ENCODE results near the gene NFASC.

NFASC gene

DNA sequence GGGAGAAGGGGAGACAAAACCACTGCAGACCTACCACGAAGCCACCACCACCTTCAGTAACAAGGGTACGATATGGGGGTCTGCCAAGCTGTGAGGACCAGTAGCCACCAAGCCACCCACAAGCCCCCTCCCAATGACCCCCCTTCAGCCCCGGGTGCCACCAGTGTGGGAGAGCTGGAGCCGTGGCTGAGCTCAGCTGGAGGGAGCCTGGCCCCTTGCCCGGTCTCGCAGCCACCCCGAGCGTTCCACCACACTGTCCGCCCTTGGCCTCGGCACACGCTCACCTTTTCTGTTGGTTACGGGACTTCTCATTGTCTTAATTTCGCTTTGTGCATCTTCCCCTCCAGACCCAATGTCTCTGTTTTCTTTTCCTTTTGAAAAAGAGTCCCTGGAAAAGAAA is 145.9 kb downstream of the NFASC start:
- H3K9ac ChIP-seq (ENCODE audit: low read length) = no peak overlapping the region

GRCh38 chr1:205017001-205017400 is 146.3 kb downstream of the NFASC start:
- H3K9ac ChIP-seq (ENCODE audit: low read length) = no peak overlapping the region
- no peaks in the 10 kb centered on the region for H3K27me3 ChIP-seq (ENCODE audit: control insufficient read depth, insufficient read depth, low read length)
- no peak overlapping the region for H3K27ac ChIP-seq (ENCODE audit: low read depth, low read length)
- H3K4me3 ChIP-seq (ENCODE audit: low read length) = no peak overlapping the region
- no peaks in the 10 kb centered on the region for H3K4me1 ChIP-seq (ENCODE audit: control insufficient read depth, insufficient read depth, low read length)
- H3K36me3 ChIP-seq (ENCODE audit: control insufficient read depth, insufficient read depth, low read length) = no peaks in the 10 kb centered on the region

More for the DNA sequence above, 145.9 kb downstream of the NFASC start:
- Histone ChIP-seq H3K27me3 (ENCODE audit: control insufficient read depth, insufficient read depth, low read length) (no peaks in the 10 kb centered on the region), H3K36me3 (ENCODE audit: control insufficient read depth, insufficient read depth, low read length) (no peaks in the 10 kb centered on the region), H3K4me1 (ENCODE audit: control insufficient read depth, insufficient read depth, low read length) (no peaks in the 10 kb centered on the region), H3K27ac (ENCODE audit: low read depth, low read length) (no peak overlapping the region), H3K4me3 (ENCODE audit: low read length) (no peak overlapping the region)

DNA sequence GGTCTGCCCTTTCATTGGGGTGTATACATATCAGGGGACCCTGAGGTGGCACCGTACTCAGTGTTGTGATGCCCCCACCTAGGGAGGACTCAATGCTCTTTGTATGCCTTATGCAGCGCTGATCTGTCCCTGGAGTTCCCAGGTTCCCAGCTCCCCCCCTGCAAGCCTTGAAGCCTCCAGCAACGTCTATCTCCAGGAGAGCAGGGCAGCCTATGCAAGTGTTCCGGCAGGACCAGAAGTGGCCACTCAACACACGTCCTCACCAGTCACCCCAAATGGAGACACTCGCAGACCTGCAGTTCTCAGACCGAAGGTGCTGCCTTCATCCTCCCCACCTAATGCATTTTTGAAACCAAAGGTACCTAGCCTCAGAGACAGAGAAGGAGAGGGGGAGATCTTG is 147.1 kb downstream of the NFASC start:
- Histone ChIP-seq H3K27me3 (ENCODE audit: control insufficient read depth, insufficient read depth, low read length) (no peaks in the 10 kb centered on the region), H3K27ac (ENCODE audit: low read depth, low read length) (no peak overlapping the region), H3K4me1 (ENCODE audit: control insufficient read depth, insufficient read depth, low read length) (no peaks in the 10 kb centered on the region), H3K4me3 (ENCODE audit: low read length) (no peak overlapping the region), H3K9ac (ENCODE audit: low read length) (no peak overlapping the region), H3K36me3 (ENCODE audit: control insufficient read depth, insufficient read depth, low read length) (no peaks in the 10 kb centered on the region)

DNA sequence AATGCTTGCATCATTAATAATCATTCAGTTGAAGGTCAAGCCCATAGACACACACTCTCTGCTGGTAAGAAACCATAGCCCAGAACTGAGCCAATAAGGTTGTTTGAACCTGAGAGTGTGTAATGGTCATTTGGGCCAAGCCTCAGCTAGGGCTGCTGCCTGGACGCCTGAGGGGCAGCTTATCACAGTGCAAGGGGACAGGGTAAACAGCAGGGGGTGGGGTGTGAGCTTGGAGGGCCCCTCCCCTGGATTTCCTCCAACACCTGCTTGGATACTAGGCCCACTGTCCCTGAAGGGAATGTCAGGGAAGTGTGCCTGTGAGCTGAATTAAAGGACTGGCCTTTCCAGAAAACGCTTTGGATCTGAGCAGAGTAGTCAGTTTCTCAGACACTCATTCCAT is 147.7 kb downstream of the NFASC start:
- H3K9ac ChIP-seq (ENCODE audit: low read length) = no peak overlapping the region
- no peaks in the 10 kb centered on the region for H3K27me3 ChIP-seq (ENCODE audit: control insufficient read depth, insufficient read depth, low read length)
- H3K4me1 ChIP-seq (ENCODE audit: control insufficient read depth, insufficient read depth, low read length) = no peaks in the 10 kb centered on the region
- no peaks in the 10 kb centered on the region for H3K36me3 ChIP-seq (ENCODE audit: control insufficient read depth, insufficient read depth, low read length)
- no peak overlapping the region for H3K4me3 ChIP-seq (ENCODE audit: low read length)
- no peak overlapping the region for H3K27ac ChIP-seq (ENCODE audit: low read depth, low read length)

GRCh38 chr1:205020466-205020865 is 149.8 kb downstream of the NFASC start:
- Histone ChIP-seq H3K4me3 (ENCODE audit: low read length) (no peak overlapping the region), H3K27ac (ENCODE audit: low read depth, low read length) (no peak overlapping the region), H3K36me3 (ENCODE audit: control insufficient read depth, insufficient read depth, low read length) (no peaks in the 10 kb centered on the region), H3K9ac (ENCODE audit: low read length) (no peak overlapping the region), H3K27me3 (ENCODE audit: control insufficient read depth, insufficient read depth, low read length) (no peaks in the 10 kb centered on the region), H3K4me1 (ENCODE audit: control insufficient read depth, insufficient read depth, low read length) (no peaks in the 10 kb centered on the region)

DNA sequence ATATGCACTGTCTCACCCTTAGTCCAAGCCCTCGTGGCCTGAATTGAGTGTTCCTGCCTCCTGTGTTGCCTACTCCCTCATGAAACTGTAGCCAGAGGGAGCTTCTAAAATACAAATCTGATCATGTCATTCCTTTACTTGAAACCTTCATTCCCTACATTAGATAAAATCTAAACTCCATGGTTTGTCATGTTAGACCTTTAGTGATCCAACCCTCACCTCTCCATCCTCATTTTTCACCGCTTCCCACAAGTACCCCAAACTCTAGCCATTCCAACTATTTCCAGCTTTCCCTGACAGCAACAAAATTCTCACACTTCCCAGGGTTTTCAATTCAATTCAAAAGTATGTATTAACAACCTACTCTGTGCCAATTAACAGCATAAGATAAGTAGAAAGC is 154.0 kb downstream of the NFASC start:
- no peak overlapping the region for H3K27ac ChIP-seq (ENCODE audit: low read depth, low read length)
- H3K36me3 ChIP-seq (ENCODE audit: control insufficient read depth, insufficient read depth, low read length) = no peaks in the 10 kb centered on the region
- H3K9ac ChIP-seq (ENCODE audit: low read length) = no peak overlapping the region
- H3K4me1 ChIP-seq (ENCODE audit: control insufficient read depth, insufficient read depth, low read length) = no peaks in the 10 kb centered on the region
- H3K4me3 ChIP-seq (ENCODE audit: low read length) = no peak overlapping the region
- H3K27me3 ChIP-seq (ENCODE audit: control insufficient read depth, insufficient read depth, low read length) = no peaks in the 10 kb centered on the region

GRCh38 chr1:205025239-205025638 is 154.6 kb downstream of the NFASC start:
- Histone ChIP-seq H3K9ac (ENCODE audit: low read length) (no peak overlapping the region), H3K27me3 (ENCODE audit: control insufficient read depth, insufficient read depth, low read length) (no peaks in the 10 kb centered on the region), H3K4me3 (ENCODE audit: low read length) (no peak overlapping the region), H3K27ac (ENCODE audit: low read depth, low read length) (no peak overlapping the region), H3K4me1 (ENCODE audit: control insufficient read depth, insufficient read depth, low read length) (no peaks in the 10 kb centered on the region), H3K36me3 (ENCODE audit: control insufficient read depth, insufficient read depth, low read length) (no peaks in the 10 kb centered on the region)

- Histone ChIP-seq H3K36me3 (ENCODE audit: control insufficient read depth, insufficient read depth, low read length) (no peaks in the 10 kb centered on the region), H3K4me1 (ENCODE audit: control insufficient read depth, insufficient read depth, low read length) (no peaks in the 10 kb centered on the region), H3K27ac (ENCODE audit: low read depth, low read length) (no peak overlapping the region), H3K9ac (ENCODE audit: low read length) (no peak overlapping the region), H3K4me3 (ENCODE audit: low read length) (no peak overlapping the region), H3K27me3 (ENCODE audit: control insufficient read depth, insufficient read depth, low read length) (peaks cover 2% of the 10 kb centered on the region)
Observed at GRCh38 chr1:205026181-205026580, 155.5 kb downstream of the NFASC start.

DNA sequence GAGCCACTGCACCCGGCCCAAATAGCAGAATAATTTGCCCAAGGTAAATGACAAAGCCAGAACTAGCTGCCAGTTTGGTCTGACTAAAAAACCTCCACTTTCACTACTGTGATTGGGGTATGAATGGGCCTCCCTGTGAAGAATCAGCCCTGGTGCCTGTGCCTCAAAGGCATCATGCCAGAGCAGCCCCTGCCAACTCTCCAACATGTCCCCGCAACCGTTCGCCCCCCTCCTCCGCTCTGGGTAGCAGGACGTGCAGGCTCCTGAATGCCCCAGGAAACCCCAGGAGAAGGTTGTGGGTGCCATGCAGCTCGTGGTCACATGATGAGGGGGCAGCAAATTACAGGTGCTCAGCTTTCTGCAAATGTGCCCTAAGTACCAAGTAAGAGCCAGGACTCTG is 157.7 kb downstream of the NFASC start:
- Histone ChIP-seq H3K4me1 (ENCODE audit: control insufficient read depth, insufficient read depth, low read length) (no peaks in the 10 kb centered on the region), H3K36me3 (ENCODE audit: control insufficient read depth, insufficient read depth, low read length) (no peaks in the 10 kb centered on the region), H3K27me3 (ENCODE audit: control insufficient read depth, insufficient read depth, low read length) (peaks cover 2% of the 10 kb centered on the region), H3K4me3 (ENCODE audit: low read length) (no peak overlapping the region), H3K9ac (ENCODE audit: low read length) (no peak overlapping the region), H3K27ac (ENCODE audit: low read depth, low read length) (no peak overlapping the region)

- no peak overlapping the region for H3K4me3 ChIP-seq (ENCODE audit: low read length)
- H3K9ac ChIP-seq (ENCODE audit: low read length) = no peak overlapping the region
- H3K4me1 ChIP-seq (ENCODE audit: control insufficient read depth, insufficient read depth, low read length) = no peaks in the 10 kb centered on the region
- no peak overlapping the region for H3K27ac ChIP-seq (ENCODE audit: low read depth, low read length)
- H3K27me3 ChIP-seq (ENCODE audit: control insufficient read depth, insufficient read depth, low read length) = peaks cover 2% of the 10 kb centered on the region
- no peaks in the 10 kb centered on the region for H3K36me3 ChIP-seq (ENCODE audit: control insufficient read depth, insufficient read depth, low read length)
Observed at GRCh38 chr1:205028924-205029323, 158.3 kb downstream of the NFASC start.

DNA sequence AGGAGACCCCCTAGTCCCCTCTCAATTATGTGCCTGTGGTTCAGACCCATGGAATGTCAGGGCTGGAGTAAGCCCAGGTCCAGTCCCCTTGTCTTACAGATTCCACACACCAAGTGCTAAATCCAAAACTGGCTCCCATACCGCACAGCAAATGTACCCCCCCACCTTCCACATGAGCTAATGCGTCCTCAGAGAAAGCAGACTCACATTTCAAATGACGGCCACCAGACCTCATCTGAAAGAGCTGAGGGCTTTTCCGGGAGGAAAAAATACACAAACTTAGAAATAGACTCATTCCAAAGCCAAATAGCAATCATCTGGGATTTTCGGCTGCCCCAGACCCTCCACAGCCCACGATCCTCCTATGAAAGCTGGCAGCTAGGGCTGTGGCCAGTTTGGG is 159.6 kb downstream of the NFASC start:
- Histone ChIP-seq H3K4me1 (ENCODE audit: control insufficient read depth, insufficient read depth, low read length) (no peaks in the 10 kb centered on the region), H3K27me3 (ENCODE audit: control insufficient read depth, insufficient read depth, low read length) (peaks cover 2% of the 10 kb centered on the region), H3K27ac (ENCODE audit: low read depth, low read length) (no peak overlapping the region)

DNA sequence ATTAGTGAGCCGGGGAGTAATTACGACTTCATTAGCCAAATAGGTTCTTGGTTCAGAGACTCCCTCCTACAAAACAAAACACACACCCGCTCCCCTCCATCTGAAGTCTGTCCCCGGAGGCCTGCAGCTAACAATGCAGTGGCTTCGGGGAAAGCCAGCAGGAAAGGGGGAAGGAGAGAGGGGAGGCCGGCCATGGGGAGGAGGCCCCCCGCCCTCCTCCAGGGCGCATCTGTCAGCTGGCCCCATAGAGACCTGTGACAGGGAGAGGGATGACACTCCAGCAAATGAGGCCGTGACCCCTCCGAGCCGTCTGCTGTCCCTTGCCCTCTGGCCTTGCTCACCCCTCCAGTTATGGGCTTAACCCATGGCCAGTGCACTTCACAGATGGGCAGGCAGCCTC is 160.2 kb downstream of the NFASC start:
- Histone ChIP-seq H3K9ac (ENCODE audit: low read length) (no peak overlapping the region), H3K4me1 (ENCODE audit: control insufficient read depth, insufficient read depth, low read length) (no peaks in the 10 kb centered on the region), H3K27ac (ENCODE audit: low read depth, low read length) (no peak overlapping the region), H3K4me3 (ENCODE audit: low read length) (no peak overlapping the region), H3K36me3 (ENCODE audit: control insufficient read depth, insufficient read depth, low read length) (no peaks in the 10 kb centered on the region), H3K27me3 (ENCODE audit: control insufficient read depth, insufficient read depth, low read length) (peaks cover 2% of the 10 kb centered on the region)

More for the DNA sequence above, 159.6 kb downstream of the NFASC start:
- Histone ChIP-seq H3K4me3 (ENCODE audit: low read length) (no peak overlapping the region), H3K36me3 (ENCODE audit: control insufficient read depth, insufficient read depth, low read length) (no peaks in the 10 kb centered on the region), H3K9ac (ENCODE audit: low read length) (no peak overlapping the region)

DNA sequence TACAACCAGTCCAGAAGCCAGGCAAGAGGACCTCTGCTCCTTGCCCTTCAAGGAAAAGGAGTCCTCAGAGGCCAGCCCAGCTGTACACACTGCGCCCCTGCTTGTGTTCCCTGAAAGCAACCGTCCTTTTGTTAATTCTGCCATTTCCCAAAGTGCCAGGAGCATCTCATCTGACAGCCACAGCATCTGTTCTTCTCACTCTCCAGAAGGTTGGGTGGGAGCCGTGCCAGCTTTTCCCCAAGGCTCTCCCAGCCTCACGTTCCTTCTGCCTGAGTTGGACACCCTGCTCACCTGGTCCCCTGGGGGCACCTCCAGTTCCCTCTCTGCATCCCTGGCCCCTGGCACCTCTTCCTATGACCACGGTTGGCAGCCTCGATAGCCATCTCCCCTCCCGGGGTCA is 161.8 kb downstream of the NFASC start:
- no peaks in the 10 kb centered on the region for H3K36me3 ChIP-seq (ENCODE audit: control insufficient read depth, insufficient read depth, low read length)
- H3K4me1 ChIP-seq (ENCODE audit: control insufficient read depth, insufficient read depth, low read length) = no peaks in the 10 kb centered on the region
- no peak overlapping the region for H3K27ac ChIP-seq (ENCODE audit: low read depth, low read length)
- H3K27me3 ChIP-seq (ENCODE audit: control insufficient read depth, insufficient read depth, low read length) = peaks cover 2% of the 10 kb centered on the region
- no peak overlapping the region for H3K4me3 ChIP-seq (ENCODE audit: low read length)
- H3K9ac ChIP-seq (ENCODE audit: low read length) = no peak overlapping the region

Data from rectal smooth muscle tissue (tissue), 1 donor.